ENCODE results near the gene CCSER2.

DNA sequence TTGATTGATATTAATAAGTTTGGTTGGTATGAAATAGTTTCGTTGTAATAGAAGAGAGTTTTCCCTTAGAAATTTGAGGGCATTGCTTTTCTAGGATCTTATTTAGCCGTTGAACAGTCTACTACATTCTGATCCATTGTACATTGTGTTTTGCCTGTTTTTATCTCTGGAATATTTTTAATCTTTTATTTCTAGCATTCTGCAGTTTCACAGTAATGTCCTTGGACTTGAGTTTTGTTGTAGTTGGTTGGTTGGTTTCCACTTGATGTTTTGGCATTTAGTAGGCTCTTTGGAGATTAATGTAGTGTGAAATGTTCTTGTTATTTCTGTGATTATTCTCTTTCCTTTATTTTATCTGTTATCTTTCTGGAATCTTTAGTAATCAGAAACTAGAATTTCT lies 112.4 kb downstream of the CCSER2 start:
- no peak for TF ChIP-seq CTCF (IDR thresholded peaks at IDR 0.05)
- TF ChIP-seq POLR2AphosphoS5 (IDR thresholded peaks at IDR 0.05) = no peak
- no peak for TF ChIP-seq POLR2A (IDR thresholded peaks at IDR 0.05)

Measured in breast epithelium (tissue), 3 donors.